Stimulated activated CD8-positive, alpha-beta memory T cell treated with anti-CD3 and anti-CD28 coated beads, Interleukin-12 subunit alpha, Interleukin-12 subunit beta, amount 100 ng/mL, for 1 hour (primary cell): Measurements from ENCODE around the gene EFCC1.
A peak's percentile ranks its signal among the peaks of the same experiment; 100 is the strongest.

Experiments used
- DNase-seq: peaks from one replicate; pipeline ENCODE4 v3.0.0-alpha.2; 2020; ENCODE audit warnings: low read depth

Gene EFCC1, protein sequence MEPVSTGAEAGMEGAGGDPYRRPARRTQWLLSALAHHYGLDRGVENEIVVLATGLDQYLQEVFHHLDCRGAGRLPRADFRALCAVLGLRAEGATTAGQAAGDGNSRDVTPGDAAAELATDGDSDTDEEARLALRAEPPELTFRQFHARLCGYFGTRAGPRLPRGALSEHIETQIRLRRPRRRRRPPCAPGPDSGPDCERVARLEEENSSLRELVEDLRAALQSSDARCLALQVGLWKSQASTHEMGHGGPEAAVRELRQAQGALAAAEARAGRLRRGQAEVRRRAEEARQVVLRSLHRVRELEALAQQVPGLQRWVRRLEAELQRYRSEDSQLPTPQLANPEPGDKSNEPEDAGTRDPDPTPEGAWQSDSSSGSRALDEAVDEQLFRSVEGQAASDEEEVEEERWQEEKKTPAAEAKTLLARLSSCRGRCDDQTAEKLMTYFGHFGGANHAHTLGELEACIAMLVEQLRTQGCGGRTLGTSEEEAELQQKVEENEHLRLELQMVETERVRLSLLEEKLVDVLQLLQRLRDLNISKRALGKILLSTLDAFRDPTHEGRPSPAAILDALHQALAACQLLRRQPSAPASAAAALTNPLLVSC

GRCh38 chr3:129001101-129001805 is at the start of gene EFCC1:
Gene EFCC1 (plus strand): TSS chr3:129001304. CDS start chr3:129001629, 325 bp downstream.
- no peak for DNase-seq

DNA sequence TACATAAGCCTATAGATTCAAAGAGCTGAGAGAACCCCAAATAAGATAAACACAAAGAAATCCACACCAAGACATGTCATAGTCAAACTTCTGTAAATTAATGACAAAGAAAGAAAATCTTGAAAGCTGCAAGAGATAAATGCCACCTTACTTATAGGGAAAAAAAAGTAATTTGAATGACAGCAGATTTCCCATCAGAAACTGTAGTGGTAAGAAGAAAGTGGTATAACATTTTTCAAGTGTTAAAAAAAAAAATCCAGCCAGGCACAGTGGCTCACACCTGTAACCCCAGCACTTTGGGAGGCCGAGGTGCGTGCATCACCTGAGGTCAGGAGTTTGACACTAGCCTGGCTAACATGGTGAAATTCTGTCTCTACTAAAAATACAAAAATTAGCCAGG is 44.7 kb upstream of the EFCC1 start:
- DNase-seq: no peak

DNA sequence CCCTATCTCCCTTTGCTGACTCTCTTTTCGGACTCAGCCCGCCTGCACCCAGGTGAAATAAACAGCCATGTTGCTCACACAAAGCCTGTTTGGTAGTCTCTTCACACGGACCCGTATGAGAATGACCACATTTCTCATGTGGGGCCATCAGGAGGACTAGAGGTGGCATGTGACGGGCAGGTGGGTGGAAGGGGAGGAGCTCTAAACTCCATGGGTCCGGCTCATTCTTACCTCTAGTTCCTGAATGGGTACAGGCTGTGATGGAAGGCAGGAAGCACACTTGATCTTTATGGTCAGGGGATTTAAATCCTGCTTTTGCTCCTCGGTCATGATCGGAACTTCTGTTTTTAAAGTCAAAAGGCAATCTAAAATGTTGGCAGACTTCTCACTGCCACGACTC is 35.8 kb upstream of the EFCC1 start:
- no peak for DNase-seq

DNA sequence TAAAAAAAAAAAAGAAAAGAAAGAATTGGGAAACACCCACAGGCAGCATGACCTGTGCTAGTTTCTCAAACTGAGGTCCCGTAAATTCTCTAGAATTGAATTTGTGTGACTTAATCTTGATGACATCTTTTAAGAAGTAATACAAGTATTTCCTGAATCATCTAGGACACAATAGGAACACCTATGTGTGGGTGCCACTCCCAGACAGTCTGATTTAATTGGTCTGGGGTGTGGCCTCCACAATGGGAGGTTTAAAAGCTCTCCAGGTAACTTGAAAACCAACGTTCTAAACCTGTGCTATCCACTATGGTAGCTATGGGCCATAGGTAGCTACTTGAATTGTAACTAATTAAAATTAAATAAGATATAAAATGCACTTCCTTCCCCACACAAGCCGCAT is 35.3 kb upstream of the EFCC1 start:
- no peak for DNase-seq

DNA sequence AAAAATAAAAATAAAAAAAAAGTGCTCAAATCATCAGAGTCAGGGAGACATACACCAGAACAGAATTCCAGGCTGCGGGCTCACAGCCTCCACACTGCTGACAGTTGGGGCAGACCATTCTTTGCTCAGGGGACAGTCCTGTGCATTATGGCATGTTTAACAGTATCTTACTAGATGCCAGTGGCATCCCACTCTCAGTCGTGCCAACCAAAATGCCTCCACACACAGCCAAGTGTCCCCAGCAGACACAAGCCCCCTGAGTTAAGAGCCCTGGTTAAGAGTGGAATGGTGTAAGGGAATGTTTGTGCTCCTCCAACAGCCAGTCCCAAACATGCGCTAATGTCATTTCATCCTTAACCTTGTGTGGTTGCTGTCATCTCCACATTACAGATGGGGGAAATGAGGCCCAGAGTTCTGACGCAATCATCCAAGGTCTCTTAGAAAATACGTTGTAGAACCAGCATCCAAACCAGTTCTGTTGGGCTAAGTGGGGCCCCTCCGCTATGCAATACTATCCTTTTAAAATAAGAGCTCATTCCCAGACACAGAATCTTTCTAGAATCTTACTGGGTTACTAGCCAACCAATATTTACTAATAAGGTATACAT is 33.3 kb upstream of the EFCC1 start:
- no peak for DNase-seq

GRCh38 chr3:128969993-128970739 is 30.9 kb upstream of the EFCC1 start:
- peak; percentile 44 for DNase-seq

DNA sequence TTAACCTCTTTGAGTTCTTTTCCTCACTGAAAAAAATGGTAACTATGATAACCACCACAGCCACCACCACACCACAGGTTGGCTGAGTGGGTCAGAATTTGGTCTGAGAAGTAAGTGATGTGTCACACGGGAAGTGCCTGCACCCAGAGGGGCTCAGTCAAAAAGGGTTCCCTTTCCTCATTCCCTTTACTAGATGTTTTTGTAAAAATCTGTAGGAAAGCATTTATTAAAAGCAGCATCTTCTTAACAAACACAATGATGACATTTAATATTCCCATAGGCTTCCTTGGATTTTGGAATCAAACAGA is 30.4 kb upstream of the EFCC1 start:
- DNase-seq: no peak

GRCh38 chr3:128971421-128972100 is 29.5 kb upstream of the EFCC1 start:
- no peak for DNase-seq

DNA sequence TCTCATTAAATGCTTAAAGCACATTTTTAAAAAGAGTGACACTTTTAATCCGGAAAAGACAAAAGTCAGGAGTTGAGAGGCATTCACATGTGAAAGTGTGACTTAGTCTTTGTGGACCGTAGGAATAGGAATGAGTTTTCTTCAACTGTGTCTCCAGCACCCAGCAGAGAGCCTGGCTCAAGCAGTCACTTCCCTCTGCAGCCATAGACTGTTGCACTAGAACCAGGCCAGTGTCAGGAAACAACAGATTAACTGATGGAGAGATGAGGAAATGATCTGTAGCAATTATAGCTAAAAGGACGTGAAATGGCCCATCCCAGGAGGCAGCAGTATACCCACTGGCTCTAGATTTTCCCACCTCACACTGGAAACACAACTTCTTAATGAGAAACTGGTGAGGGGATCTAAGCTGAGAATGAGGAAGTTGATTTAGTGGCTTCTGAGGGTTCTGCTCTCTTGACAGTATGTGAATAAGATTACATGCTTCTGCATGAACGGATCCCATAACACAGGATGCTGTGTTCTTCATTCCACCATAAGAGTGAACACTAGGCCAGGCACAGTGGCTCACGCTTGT is 27.0 kb upstream of the EFCC1 start:
- no peak for DNase-seq

DNA sequence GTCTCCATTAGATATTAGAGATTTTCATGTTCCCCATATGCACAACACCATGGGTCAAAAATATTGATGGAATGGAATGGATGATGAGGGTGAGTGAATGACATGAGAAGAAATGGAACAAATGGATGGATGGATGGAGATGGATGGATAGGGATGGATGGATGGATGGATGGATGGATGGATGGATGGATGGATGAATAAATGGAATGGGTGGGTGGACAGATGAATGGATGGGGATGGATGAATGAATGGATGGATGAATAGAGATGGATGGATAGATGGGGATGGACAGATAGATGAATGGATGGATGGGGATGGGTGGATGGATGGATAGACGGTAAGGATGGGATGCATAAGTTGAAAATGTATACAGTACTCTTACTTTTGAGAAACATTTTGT is 25.8 kb upstream of the EFCC1 start:
- no peak for DNase-seq

DNA sequence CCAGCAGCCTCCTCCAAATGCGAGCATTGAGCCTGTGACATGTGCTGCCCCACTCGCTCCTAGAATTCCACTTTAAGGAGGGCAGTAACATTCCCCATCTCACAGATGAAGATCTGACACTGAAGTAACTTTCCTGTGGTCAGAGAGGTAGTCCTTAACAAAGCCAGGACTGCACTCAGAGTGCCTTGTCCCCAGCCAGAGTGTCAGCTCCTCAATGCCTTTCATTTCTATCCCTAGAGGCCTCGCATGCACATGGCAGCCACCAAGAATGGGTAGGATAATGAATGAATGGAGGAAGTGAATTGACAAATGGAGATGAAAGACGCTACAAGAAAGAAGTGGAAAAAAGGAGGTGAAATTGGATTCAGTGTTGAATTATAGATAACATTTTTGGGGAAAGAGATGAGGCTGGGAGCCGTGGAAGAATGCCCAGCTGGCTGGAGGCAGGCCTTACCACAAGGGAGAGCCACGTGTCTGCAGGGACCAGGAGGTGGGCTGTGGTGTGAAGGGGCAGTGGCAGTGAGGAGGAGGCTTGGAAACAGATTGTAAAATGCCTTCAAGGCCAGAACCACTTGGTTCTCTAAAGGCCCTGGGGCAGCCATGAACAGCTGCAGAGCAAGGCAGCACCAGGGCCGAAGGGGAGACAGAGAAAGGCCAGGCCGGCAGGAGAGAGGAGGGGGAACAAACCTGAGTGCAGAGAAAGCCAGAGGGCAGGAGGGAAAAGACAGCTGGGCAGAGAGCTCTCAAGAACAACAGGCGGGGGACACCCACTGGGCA is 17.6 kb upstream of the EFCC1 start:
- no peak for DNase-seq

DNA sequence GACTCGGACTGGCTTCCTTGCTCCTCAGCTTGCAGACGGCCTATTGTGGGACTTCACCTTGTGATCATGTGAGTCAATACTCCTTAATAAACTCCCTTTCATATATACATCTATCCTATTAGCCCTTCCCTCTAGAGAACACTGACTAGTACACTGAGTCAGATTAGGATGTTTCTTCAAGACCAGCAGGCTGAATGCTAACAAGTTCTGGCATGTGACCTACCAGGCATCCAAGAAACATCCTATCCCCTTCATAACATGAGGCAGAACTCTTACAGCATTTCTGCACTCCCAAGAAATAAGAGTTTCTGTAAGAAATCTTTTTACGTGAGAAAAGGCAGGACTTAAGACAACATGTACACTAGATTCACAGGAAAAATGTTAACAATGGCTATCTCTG is 16.5 kb upstream of the EFCC1 start:
- no peak for DNase-seq

GRCh38 chr3:128987302-128988100 is 13.6 kb upstream of the EFCC1 start:
- DNase-seq: no peak

- DNase-seq: no peak
Observed at GRCh38 chr3:128988286-128988685, 12.8 kb upstream of the EFCC1 start.

DNA sequence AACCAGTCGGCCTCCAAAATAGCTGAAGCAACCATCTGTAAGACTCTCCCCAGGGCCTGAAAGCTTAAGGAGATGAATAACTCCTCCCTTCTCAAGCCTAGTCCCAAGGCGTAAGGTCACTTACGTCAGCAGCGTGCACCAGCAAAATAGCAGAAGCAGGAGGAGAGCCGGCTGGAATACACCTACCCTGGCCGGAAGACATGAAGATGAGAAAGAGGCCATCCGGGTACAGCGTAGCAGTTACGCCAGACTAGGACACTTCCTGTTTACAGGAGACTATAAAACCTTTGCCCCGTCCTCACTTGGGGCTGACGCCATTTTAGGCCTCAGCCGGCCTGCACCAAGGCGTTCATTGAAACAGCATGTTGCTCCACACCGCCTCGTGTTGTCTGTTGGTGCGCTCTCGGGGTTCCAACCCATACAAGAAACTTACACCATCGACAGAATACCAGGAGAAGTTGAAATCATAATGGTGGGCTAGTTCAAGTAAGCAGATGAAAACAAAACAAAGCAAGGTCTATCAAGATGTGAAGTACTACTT is 9.7 kb upstream of the EFCC1 start:
- no peak for DNase-seq

DNA sequence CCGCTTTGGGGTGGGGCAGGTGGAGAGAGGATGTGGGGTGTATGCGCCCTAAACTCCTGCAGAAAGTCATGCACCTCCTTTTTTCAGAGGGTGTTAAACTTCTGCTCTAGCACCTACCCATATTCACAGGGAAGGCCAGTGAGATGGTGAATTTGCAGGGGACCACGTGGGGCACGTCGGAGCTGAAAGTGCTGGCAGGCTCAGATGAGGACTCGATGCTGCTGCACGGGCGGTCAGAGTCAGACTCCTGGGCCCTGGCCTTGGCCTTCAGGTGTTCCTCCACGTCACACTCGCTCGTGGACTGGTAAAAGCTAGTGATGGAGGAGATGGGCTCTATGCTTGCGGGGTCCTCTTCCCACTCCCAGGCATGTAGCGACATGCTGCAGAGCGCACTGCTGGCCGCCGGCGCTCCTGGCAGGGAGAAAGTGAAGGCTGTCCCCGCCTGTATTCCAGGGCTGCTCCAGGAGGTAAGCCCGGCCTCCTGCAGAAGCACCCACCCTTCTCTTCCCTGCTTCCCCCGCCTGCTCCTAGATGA is 8.1 kb upstream of the EFCC1 start:
- DNase-seq: no peak

GRCh38 chr3:128993461-128994172 is 7.5 kb upstream of the EFCC1 start, which contains the start of gene CFAP92:
Gene CFAP92 (minus strand): TSS chr3:128994076. CDS start chr3:128993304, 772 bp downstream.
- peak; percentile 87 for DNase-seq

- DNase-seq: no peak
Observed at GRCh38 chr3:128994173-128994512, 7.0 kb upstream of the EFCC1 start.
